Keratinocyte (primary cell): ENCODE measurements around the gene ANXA3. TPM values are rescaled to one million over a fixed set of nuclear protein-coding genes. Genes with fewer than 3 reads are reported as not detected.

Experiments used
- DNase-seq: peaks from one replicate; pipeline ENCODE4 v3.0.0-alpha.2; 2011; ENCODE audit warnings: low read depth, missing footprints, low spot score
- FAIRE-seq: peaks from 2 replicates; lab custom pipeline; 2011; peaks lifted over from hg19 to GRCh38; lab: Jason Lieb, UNC
- H2AFZ ChIP-seq: 2 replicates; pipeline ENCODE4 v1.6.0; 2012; ENCODE audit warnings: low read length, control low read depth, inconsistent platforms; ENCODE audit not compliant: control insufficient read depth
- H3K27ac ChIP-seq: 2 replicates; pipeline ENCODE4 v1.5.1; 2011; ENCODE audit warnings: low read length; ENCODE audit not compliant: control insufficient read depth, insufficient read depth
- H3K27me3 ChIP-seq: 3 replicates; pipeline ENCODE4 v1.6.0; 2011; ENCODE audit warnings: low read length; ENCODE audit not compliant: control insufficient read depth, insufficient read depth; ENCODE audit errors: extremely low read depth
- H3K36me3 ChIP-seq, 2 experiments: 2 replicates in 1 of 2; 3 replicates in 1 of 2; pipeline ENCODE4 v1.5.1; 2011; ENCODE audit warnings: low read length in 2 of 2, mild to moderate bottlenecking in 1 of 2; ENCODE audit not compliant: control insufficient read depth in 2 of 2, insufficient read depth in 2 of 2; ENCODE audit errors: extremely low read depth in 1 of 2
- H3K4me1 ChIP-seq: 3 replicates; pipeline ENCODE4 v1.5.1; 2011; ENCODE audit warnings: low read length; ENCODE audit not compliant: control insufficient read depth, insufficient read depth; ENCODE audit errors: extremely low read depth
- H3K4me2 ChIP-seq: 3 replicates; pipeline ENCODE4 v1.6.0; 2011; ENCODE audit warnings: low read depth, low read length; ENCODE audit not compliant: control insufficient read depth, insufficient read depth; ENCODE audit errors: extremely low read depth
- H3K4me3 ChIP-seq, 3 experiments: fragments of 200-600 bp in 1 of 3; sonication (generic) in 1 of 3; 2 replicates in 2 of 3; 3 replicates in 1 of 3; pipeline ENCODE4 v1.5.1; 2011 to 2016; ENCODE audit warnings: low read length in 3 of 3, mild to moderate bottlenecking in 3 of 3, control low read depth in 2 of 3, inconsistent platforms in 1 of 3, low read depth in 1 of 3, mixed read lengths in 1 of 3, mixed run types in 1 of 3, moderate library complexity in 1 of 3; ENCODE audit not compliant: control insufficient read depth in 2 of 3, insufficient read depth in 2 of 3; ENCODE audit errors: extremely low read depth in 1 of 3
- H3K79me2 ChIP-seq: 2 replicates; pipeline ENCODE4 v1.6.0; 2012; ENCODE audit warnings: low read length; ENCODE audit not compliant: control insufficient read depth, insufficient read depth
- H3K9ac ChIP-seq: 3 replicates; pipeline ENCODE4 v1.6.0; 2011; ENCODE audit warnings: low read length; ENCODE audit not compliant: control insufficient read depth, insufficient read depth; ENCODE audit errors: extremely low read depth
- H3K9me1 ChIP-seq: 3 replicates; pipeline ENCODE4 v1.6.0; 2011; ENCODE audit warnings: low read length; ENCODE audit not compliant: control insufficient read depth, insufficient read depth; ENCODE audit errors: extremely low read depth
- H3K9me3 ChIP-seq: 2 replicates; pipeline ENCODE4 v1.5.1; 2012; ENCODE audit warnings: low read depth, low read length; ENCODE audit not compliant: control insufficient read depth
- H4K20me1 ChIP-seq: 3 replicates; pipeline ENCODE4 v1.6.0; 2011; ENCODE audit warnings: low read length; ENCODE audit not compliant: control insufficient read depth, insufficient read depth; ENCODE audit errors: extremely low read depth
- CTCF ChIP-seq, 3 experiments: IDR thresholded peaks in 1 of 3; conservative IDR thresholded peaks in 1 of 3; optimal IDR thresholded peaks in 1 of 3; 2 replicates in 2 of 3; 3 replicates in 1 of 3; pipeline versions ENCODE3 to v1.5.1; 2011; ENCODE audit warnings: low read length in 3 of 3, mild to moderate bottlenecking in 3 of 3, moderate library complexity in 2 of 3, control low read depth in 1 of 3, inconsistent platforms in 1 of 3; ENCODE audit not compliant: insufficient read depth in 2 of 3; ENCODE audit errors: extremely low read depth in 1 of 3
- EZH2 ChIP-seq: IDR thresholded peaks from one replicate; pipeline ENCODE4 v1.6.1; 2012; ENCODE audit warnings: inconsistent platforms, mild to moderate bottlenecking, low read length, moderate library complexity
- dilution Hi-C: fragments of 300-500 bp; cut with MboI; formaldehyde crosslinking; loops from one replicate; pipeline ENCODE4 v1.7.0; 2020; ENCODE audit warnings: low sequenced_read_pairs; ENCODE audit not compliant: extremely low pct_ligation_motif_present
- polyA plus RNA-seq, 5 experiments: library from polyadenylated mRNA; depleted of rRNA in 3 of 5; stranded (reverse) in 3 of 5; stranded (forward) in 1 of 5; unstranded in 1 of 5; fragments of >200 nt; gene quantifications; 1 replicate in 1 of 5; 2 replicates in 3 of 5; 3 replicates in 1 of 5; pipeline versions ENCODE4 v1.2.1 to v1.2.3, GENCODE V29; 2011 to 2012; ENCODE audit warnings: missing spikeins in 2 of 5, low read depth in 1 of 5, low replicate concordance in 1 of 5

ANXA3 gene
- polyA plus RNA-seq, 1 donor (not counting 4 experiments of a cell fraction or from before 2014, with no cell fraction given) = 463 TPM

- no peaks in the 10 kb centered on the region for H3K27me3 ChIP-seq
- no peaks in the 10 kb centered on the region for H3K79me2 ChIP-seq
- no peaks in the 10 kb centered on the region for H3K9me1 ChIP-seq
- no peak overlapping the region for H3K4me3 ChIP-seq
- H4K20me1 ChIP-seq = no peaks in the 10 kb centered on the region
- no peaks in the 10 kb centered on the region for H3K9me3 ChIP-seq
- H2AFZ ChIP-seq = no peak overlapping the region
- DNase-seq = no peak
- dilution Hi-C loops = loop anchor here (25.0 kb wide), 1 partner anchor 253 kb away; no protein-coding TSS in a partner anchor
- no peak overlapping the region for H3K27ac ChIP-seq
- FAIRE-seq = no peak
- H3K9ac ChIP-seq = no peak overlapping the region
- TF ChIP-seq EZH2 = no peak
- TF ChIP-seq CTCF (optimal IDR thresholded peaks at IDR 0.05 in 1 of 3, IDR thresholded peaks at IDR 0.05 in 1 of 3, conservative IDR thresholded peaks at IDR 0.05 in 1 of 3; ENCODE audit: extremely low read depth in 1 of 3, insufficient read depth in 2 of 3, low read length in 3 of 3) = no peak
- H3K4me1 ChIP-seq = no peaks in the 10 kb centered on the region
- no peak overlapping the region for H3K4me2 ChIP-seq
- H3K36me3 ChIP-seq = peaks cover 28 to 29% of the 10 kb centered on the region in 2 experiments
These were observed 58.0 kb downstream of the ANXA3 start for GRCh38 chr4:78609580-78609979.

GRCh38 chr4:78610546-78611214 is 59.1 kb downstream of the ANXA3 start:
- Histone ChIP-seq H3K4me1 (no peaks in the 10 kb centered on the region), H3K36me3 (peaks cover 20 to 28% of the 10 kb centered on the region in 2 experiments), H3K4me2 (no peak overlapping the region), H3K9ac (no peak overlapping the region), H4K20me1 (no peaks in the 10 kb centered on the region), H2AFZ (no peak overlapping the region), H3K9me3 (no peaks in the 10 kb centered on the region), H3K27me3 (no peaks in the 10 kb centered on the region), H3K79me2 (no peaks in the 10 kb centered on the region), H3K9me1 (no peaks in the 10 kb centered on the region), H3K4me3 (no peak overlapping the region), H3K27ac (no peak overlapping the region)
- TF ChIP-seq EZH2 (no peak), CTCF (optimal IDR thresholded peaks at IDR 0.05 in 1 of 3, IDR thresholded peaks at IDR 0.05 in 1 of 3, conservative IDR thresholded peaks at IDR 0.05 in 1 of 3; ENCODE audit: extremely low read depth in 1 of 3, insufficient read depth in 2 of 3, low read length in 3 of 3) (no peak)
- dilution Hi-C loops = loop anchor here (25.0 kb wide), 1 partner anchor 252 kb away; no protein-coding TSS in a partner anchor
- no peak for FAIRE-seq
- DNase-seq = no peak
